Measurements from ENCODE around the gene SPATA2L. TPM values are rescaled to one million over a fixed set of nuclear protein-coding genes. Genes with fewer than 3 reads are reported as not detected.
A peak's percentile ranks its signal among the peaks of the same experiment; 100 is the strongest.

The SPATA2L gene
- total and polyA plus RNA-seq, 2 of the 13 experiments (the other 11 are each of a cell fraction or from before 2014, with no cell fraction given) = 9.1 to 20.7 TPM

GRCh38 chr16:89691986-89692569 is 9.4 kb downstream of the SPATA2L start (continued):
- TF ChIP-seq ZBTB46 (CRISPR knock-in tag; IDR thresholded peaks at IDR 0.05; ENCODE audit: borderline replicate concordance) = no peak
- no peak for TF ChIP-seq ZNF720 (CRISPR knock-in tag; IDR thresholded peaks at IDR 0.05)
- no peak for TF ChIP-seq ZNF567 (CRISPR knock-in tag; IDR thresholded peaks at IDR 0.05; ENCODE audit: borderline replicate concordance)
- peak; percentile 83 for TF ChIP-seq THRA (CRISPR knock-in tag; IDR thresholded peaks at IDR 0.05; ENCODE audit: borderline replicate concordance)
- no peak for TF ChIP-seq MYPOP (CRISPR knock-in tag; IDR thresholded peaks at IDR 0.05)
- TF ChIP-seq KLF13 (CRISPR knock-in tag; IDR thresholded peaks at IDR 0.05) = no peak
- no peak for TF ChIP-seq PPARG (CRISPR knock-in tag; conservative IDR thresholded peaks at IDR 0.05)
- no peak for TF ChIP-seq ZNF709 (CRISPR knock-in tag; IDR thresholded peaks at IDR 0.05)
- no peak for TF ChIP-seq ZNF512 (CRISPR knock-in tag; IDR thresholded peaks at IDR 0.05)
- TF ChIP-seq HDAC1 (CRISPR knock-in tag; IDR thresholded peaks at IDR 0.05) = 0 out of 2 replicates have a peak, but pooled peaks have one; percentile 32
- no peak for TF ChIP-seq SRSF9 (IDR thresholded peaks at IDR 0.05; ENCODE audit: borderline replicate concordance, insufficient read depth, low read depth, low read length, poor library complexity, severe bottlenecking)
- peak; percentile 17; the same call in 1 of the 2 replicates for TF ChIP-seq UBTF (CRISPR knock-in tag; IDR thresholded peaks at IDR 0.05)
- no peak for TF ChIP-seq ATAD3A (CRISPR knock-in tag; IDR thresholded peaks at IDR 0.05)
- TF ChIP-seq CREB3 (CRISPR knock-in tag; IDR thresholded peaks at IDR 0.05) = no peak
- no peak for TF ChIP-seq ZNF691 (CRISPR knock-in tag; IDR thresholded peaks at IDR 0.05; ENCODE audit: borderline replicate concordance, low read depth)
- TF ChIP-seq ZNF251 (CRISPR knock-in tag; IDR thresholded peaks at IDR 0.05) = no peak
- no peak for TF ChIP-seq HBP1 (CRISPR knock-in tag; IDR thresholded peaks at IDR 0.05; ENCODE audit: low read depth)
